GM12872 (cell line): ENCODE data around the gene VPS8.

ENCODE experiments used
- CTCF ChIP-seq: IDR thresholded peaks from 3 replicates; pipeline ENCODE4 v1.5.1; 2011; ENCODE audit warnings: low read depth, mild to moderate bottlenecking, low read length, moderate library complexity; ENCODE audit not compliant: insufficient read depth

The VPS8 gene

DNA sequence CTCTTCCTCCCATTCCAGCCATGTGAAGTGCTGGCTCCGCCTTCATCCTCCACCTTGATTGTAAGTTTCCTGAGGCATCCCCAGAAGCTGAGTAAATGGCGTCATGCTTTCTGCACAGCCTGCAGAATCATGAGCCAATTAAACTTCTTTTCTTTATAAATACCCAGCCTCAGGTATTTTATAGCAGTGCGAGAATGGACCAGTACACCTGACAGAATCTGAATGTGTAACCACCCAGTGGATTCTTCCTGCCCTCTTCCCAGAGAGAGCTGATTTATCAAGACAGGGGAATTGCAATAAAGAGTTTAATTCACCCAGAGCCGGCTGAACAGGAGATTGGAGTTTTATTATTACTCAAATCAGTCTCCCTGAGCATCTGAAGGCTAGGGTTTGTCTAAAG lies 254.3 kb downstream of the VPS8 start:
- no peak for TF ChIP-seq CTCF

- TF ChIP-seq CTCF = no peak
These were observed 255.2 kb downstream of the VPS8 start for GRCh38 chr3:185067173-185067572.

DNA sequence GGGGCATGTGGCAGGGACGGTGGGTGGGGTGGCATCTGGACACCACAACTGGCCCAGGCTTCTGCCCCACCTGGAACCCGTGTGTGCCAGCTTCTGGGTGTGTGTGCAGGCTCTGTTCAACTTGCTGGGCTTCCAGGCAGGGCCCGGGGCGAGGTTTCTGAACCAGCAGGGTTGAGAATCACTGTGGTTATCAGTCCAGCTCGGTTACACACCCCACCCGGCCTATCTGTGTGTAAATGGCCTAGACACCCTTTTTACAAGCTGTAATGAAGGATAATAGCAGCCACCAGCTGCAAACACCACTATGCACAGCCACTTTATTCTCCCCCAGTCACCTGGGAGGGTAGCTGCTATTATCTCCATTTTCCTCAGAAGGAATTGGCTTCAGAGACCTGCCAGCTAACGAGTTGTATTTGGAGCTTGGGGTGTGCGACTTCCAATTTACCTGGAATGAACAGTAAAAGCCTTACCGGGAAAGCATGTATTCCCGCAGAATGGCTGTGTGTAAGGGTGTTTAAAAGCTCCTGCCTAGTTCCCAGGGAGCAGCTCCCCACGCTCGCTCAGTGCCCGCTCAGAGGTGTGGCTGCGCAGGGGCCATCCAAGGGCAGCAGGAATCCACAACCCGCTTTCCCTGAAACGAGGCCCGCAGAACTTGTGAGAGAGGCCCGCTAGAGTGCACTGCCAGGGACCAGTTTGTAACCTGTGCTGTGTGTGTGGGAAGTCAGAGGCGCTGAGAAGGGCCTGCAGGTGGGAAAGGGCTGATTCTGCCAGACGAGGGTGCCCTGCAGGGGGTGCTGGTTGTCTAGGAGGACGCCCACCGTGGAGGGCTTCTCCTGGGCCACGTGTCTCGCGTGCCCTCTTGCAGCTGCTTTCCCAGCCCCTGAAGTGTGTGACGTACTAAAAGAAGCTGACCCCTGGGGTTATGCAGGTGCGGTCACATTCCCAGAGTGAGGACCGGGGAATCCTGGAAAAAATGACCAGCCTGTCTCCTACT lies 257.4 kb downstream of the VPS8 start:
- TF ChIP-seq CTCF = 0 out of 3 replicates have a peak, but pooled peaks have one; percentile 17

DNA sequence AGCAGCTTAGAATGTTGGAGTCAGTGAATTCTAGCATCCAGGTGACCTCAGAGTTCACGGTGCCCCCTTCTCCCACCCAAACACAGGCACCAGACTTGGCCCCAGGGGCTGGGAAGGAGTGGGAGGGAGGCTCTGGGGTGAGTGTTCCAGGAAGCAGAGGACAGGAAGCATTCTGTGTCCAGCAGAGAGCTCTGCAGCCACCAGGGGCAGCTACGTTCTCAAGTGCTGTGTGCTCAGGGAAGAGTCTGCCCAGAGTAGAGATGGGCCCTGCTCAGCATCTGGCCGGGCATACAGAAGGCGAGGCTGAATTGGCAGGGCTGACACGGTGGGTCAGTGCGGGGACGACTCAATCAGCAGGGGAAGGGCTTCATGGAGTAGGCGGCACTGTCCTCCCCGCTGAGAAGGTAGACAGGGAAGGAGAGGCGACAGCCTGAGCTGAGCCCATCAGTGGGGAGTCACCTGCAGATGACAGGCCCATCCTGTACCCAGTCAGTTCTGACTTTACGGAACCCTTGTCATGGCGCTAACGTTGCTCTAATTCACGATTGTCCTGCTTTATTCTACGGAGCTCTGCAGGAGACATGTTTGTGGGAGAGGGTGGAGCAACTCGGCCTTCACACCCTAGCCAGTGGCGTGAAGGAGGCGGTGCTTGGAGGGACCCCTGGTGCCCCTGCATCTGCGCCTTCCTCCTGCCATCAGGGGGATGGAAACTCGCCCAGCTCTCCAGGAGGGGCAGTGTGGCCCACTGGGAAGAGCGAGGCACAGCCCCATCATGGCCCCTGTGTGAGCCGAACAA lies 258.7 kb downstream of the VPS8 start:
- 0 out of 3 replicates have a peak, but pooled peaks have one; percentile 28 for TF ChIP-seq CTCF

DNA sequence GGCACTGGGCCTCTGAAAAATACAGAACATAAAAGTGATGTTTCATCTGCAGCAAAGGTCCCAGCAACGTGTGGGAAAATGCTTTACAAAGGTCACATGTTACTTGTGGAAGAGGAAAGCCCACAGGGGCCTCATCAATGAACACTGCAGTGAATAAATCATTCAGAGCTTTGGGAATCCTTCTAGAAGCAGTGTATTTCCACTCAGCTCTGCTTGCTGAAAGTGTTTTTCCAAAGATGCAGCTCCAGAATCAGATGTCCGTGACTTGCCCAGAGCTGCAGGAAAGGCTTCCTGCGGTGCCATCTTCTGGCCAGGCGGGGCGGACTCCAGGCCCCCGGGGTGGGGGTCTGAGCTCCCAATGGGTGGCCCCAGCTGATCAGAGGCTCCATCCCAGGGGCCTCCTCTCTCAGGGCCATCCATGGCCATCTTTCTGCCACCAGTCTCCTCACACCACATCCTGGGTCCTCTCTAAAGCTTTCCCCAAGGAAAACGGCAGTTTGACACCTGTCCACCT lies 259.4 kb downstream of the VPS8 start:
- no peak for TF ChIP-seq CTCF

DNA sequence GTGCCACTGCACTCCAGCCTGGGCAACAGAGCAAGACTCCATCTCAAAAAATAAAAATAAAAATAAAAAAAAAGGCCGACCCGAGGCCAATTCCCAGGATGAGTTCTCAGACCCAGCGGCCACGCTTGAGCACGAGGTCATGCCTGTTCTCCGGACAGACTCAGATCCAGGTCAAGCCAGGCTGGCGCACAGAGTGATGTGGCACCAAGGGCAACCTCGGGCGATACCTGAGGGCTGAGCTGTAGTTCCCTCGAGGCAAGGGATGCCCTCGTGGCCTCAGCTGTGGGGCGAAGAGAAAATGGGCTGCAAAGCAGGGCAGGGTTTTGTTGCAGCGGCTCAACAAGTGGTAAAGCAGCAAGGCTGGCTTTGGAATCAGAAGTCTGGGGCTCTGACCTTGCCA lies 263.6 kb downstream of the VPS8 start:
- TF ChIP-seq CTCF = no peak

- no peak for TF ChIP-seq CTCF
These were observed 264.3 kb downstream of the VPS8 start for GRCh38 chr3:185076219-185076618.
